ENCODE measurements around the gene ARFGAP1. TPM values are rescaled to one million over a fixed set of nuclear protein-coding genes. Genes with fewer than 3 reads are reported as not detected.

The ARFGAP1 gene
- total and polyA plus RNA-seq, 2 donors (not counting 3 experiments of a cell fraction or from before 2014, with no cell fraction given), result 93.7 to 126 TPM

DNA sequence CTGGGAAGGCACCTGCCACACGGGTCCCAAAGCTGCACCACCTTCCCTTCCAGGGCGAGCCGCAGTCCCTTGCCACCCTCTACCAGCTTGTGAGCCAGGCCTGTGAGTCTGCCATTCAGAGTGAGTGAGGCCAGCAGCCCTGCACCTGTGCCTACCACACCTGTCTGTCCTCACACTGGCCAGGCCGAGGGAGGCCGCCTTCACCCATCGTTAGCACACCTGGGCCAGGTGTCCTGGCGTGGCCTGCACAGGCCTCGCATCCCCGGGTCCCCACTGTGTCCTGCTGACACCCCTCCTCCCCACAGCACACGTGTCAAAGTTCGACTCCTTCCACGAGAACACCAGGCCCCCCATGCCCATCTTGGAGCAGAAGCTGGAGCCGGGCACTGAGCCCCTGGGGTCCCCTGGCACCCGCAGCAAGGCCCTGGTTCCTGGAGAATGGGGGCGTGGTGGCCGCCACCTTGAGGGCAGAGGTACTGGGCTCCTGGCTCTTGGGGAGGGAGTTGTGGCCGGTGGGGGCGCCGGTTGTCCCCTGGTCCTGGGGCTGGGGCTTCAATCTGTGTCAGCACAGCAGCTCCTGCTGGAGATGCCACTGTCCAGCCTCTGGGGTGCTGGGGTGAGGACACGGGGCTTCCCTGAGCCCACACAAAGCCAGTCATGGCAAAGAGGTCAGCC lies 55.5 kb downstream of the ARFGAP1 start:
- H3K4me2 ChIP-seq (ENCODE audit: insufficient read depth, low read length), result no peak overlapping the region
- no peaks in the 10 kb centered on the region for H3K9me3 ChIP-seq (replicated peaks; ENCODE audit: control insufficient read depth, insufficient read depth, low read length)
- H3K27ac ChIP-seq (ENCODE audit: insufficient read depth, low read depth, low read length), result no peak overlapping the region
- H3K4me1 ChIP-seq (ENCODE audit: control insufficient read depth, extremely low read depth, insufficient read depth, low read length), result no peaks in the 10 kb centered on the region
- no peaks in the 10 kb centered on the region for H3K9me1 ChIP-seq (replicated peaks; ENCODE audit: control insufficient read depth, extremely low read depth, insufficient read depth, low read length)
- peaks cover 0 to 4% of the 10 kb centered on the region in 2 experiments for H3K27me3 ChIP-seq (ENCODE audit: control insufficient read depth in 2 of 2, insufficient read depth in 2 of 2, low read length in 2 of 2)
- FAIRE-seq (no peak), DNase-seq (ENCODE audit: low read depth, low spot score) (no peak)
- dilution Hi-C loops (cut with MboI; ENCODE audit: extremely low pct_ligation_motif_present, low sequenced_read_pairs) (no loop called here), intact Hi-C loops (cut with micrococcal nuclease) (no loop called here)
- H3K4me3 ChIP-seq (replicated peaks in 1 of 3; ENCODE audit: insufficient read depth in 1 of 3, low read depth in 1 of 3, low read length in 3 of 3), result no peak overlapping the region
- CTCF ChIA-PET, result interaction anchor here (1.0 to 1.7 kb wide), 4 partner anchors 19 to 54 kb away, joined by 3 to 6 read pairs (median 4); no protein-coding TSS in a partner anchor
- no peaks in the 10 kb centered on the region for H4K20me1 ChIP-seq (replicated peaks; ENCODE audit: control insufficient read depth, extremely low read depth, insufficient read depth, low read length)
- no peaks in the 10 kb centered on the region for H3K36me3 ChIP-seq (ENCODE audit: control insufficient read depth in 2 of 2, extremely low read depth in 1 of 2, insufficient read depth in 2 of 2, low read length in 2 of 2)
- TF ChIP-seq, protein P1, sequence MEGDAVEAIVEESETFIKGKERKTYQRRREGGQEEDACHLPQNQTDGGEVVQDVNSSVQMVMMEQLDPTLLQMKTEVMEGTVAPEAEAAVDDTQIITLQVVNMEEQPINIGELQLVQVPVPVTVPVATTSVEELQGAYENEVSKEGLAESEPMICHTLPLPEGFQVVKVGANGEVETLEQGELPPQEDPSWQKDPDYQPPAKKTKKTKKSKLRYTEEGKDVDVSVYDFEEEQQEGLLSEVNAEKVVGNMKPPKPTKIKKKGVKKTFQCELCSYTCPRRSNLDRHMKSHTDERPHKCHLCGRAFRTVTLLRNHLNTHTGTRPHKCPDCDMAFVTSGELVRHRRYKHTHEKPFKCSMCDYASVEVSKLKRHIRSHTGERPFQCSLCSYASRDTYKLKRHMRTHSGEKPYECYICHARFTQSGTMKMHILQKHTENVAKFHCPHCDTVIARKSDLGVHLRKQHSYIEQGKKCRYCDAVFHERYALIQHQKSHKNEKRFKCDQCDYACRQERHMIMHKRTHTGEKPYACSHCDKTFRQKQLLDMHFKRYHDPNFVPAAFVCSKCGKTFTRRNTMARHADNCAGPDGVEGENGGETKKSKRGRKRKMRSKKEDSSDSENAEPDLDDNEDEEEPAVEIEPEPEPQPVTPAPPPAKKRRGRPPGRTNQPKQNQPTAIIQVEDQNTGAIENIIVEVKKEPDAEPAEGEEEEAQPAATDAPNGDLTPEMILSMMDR (IDR thresholded peaks at IDR 0.05; ENCODE audit: extremely low read depth in 1 of 2, insufficient read depth in 1 of 2, low read depth in 1 of 2, low read length in 2 of 2), result no peak
- TF ChIP-seq FOS (IDR thresholded peaks at IDR 0.05; ENCODE audit: borderline replicate concordance, insufficient read depth, low read length), result no peak
- TF ChIP-seq, protein P2, sequence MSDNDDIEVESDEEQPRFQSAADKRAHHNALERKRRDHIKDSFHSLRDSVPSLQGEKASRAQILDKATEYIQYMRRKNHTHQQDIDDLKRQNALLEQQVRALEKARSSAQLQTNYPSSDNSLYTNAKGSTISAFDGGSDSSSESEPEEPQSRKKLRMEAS (IDR thresholded peaks at IDR 0.05; ENCODE audit: insufficient read depth, insufficient read length), result no peak
- TF ChIP-seq JUN (IDR thresholded peaks at IDR 0.05; ENCODE audit: borderline replicate concordance, insufficient read depth, insufficient read length, low read depth), result no peak
- TF ChIP-seq POLR2AphosphoS5 (IDR thresholded peaks at IDR 0.05; ENCODE audit: insufficient read depth, low read depth, low read length), result no peak
- no peak overlapping the region for H2AFZ ChIP-seq (ENCODE audit: low read depth, low read length)
- no peaks in the 10 kb centered on the region for H3K79me2 ChIP-seq (ENCODE audit: control insufficient read depth, insufficient read depth, low read length)
- H3K9ac ChIP-seq (replicated peaks; ENCODE audit: extremely low read depth, insufficient read depth, low read length), result no peak overlapping the region
- BruUV-seq (replicated peaks), result no TSS peak
- POLR2A ChIA-PET, result no interaction called here
